Measurements from ENCODE around the gene CLEC14A.

Gene CLEC14A, protein sequence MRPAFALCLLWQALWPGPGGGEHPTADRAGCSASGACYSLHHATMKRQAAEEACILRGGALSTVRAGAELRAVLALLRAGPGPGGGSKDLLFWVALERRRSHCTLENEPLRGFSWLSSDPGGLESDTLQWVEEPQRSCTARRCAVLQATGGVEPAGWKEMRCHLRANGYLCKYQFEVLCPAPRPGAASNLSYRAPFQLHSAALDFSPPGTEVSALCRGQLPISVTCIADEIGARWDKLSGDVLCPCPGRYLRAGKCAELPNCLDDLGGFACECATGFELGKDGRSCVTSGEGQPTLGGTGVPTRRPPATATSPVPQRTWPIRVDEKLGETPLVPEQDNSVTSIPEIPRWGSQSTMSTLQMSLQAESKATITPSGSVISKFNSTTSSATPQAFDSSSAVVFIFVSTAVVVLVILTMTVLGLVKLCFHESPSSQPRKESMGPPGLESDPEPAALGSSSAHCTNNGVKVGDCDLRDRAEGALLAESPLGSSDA

DNA sequence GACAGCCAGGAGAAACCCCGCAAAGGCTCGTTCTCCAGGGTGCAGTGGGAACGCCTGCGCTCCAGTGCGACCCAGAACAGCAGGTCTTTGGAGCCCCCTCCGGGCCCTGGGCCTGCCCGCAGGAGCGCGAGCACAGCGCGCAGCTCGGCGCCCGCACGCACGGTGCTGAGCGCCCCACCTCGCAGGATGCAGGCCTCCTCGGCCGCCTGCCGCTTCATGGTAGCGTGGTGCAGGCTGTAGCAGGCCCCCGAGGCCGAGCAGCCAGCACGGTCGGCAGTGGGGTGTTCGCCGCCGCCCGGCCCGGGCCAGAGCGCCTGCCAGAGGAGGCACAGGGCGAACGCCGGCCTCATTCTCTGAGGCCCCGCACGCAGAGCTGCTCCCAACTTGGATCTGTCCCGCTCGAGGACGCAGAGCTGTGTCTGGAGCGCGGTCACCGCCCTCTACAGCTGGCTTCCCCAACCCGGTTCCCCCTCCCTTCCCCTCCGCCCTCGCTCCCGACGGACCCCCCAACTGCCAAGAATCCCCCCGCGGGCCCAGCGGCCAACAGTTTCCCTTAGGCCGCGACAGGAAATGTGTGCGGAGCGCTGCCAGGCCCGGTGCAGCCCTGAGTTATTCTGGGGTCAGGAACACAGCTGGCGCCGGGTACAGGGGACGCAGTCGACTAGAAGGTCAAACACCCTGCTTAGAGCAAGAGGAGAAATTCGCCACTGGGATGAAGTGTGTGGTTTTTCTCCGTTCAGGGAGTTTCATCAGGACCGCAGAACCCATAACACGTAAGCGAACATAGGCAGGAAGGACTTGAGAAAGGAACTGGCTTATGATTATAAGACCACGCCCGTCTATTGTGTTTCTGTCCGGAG, at the start of gene CLEC14A:
Gene CLEC14A, minus strand, starts transcription at position 421 of the 860 bp plus-strand sequence. Its CDS starts 71 bp downstream, at position 350.
- H3K9ac ChIP-seq = peak within 1 kb of the TSS; percentile 87
- peaks cover 23% of the 10 kb centered on the region for H4K20me1 ChIP-seq
- H3K4me1 ChIP-seq = peaks cover 12% of the 10 kb centered on the region
- no peak for TF ChIP-seq Cebpa-rat (IDR thresholded peaks at IDR 0.05)
- peak within 1 kb of the TSS; percentile 61 for H3K4me2 ChIP-seq
- peak within 1 kb of the TSS; percentile 77 for H3K4me3 ChIP-seq
- H3K9me3 ChIP-seq = peaks cover 12% of the 10 kb centered on the region
- peak within 1 kb of the TSS; percentile 91 for H3K27ac ChIP-seq
- H3K36me3 ChIP-seq = no peaks in the 10 kb centered on the region
- H3K27me3 ChIP-seq = no peaks in the 10 kb centered on the region

GRCh38 chr14:38302966-38303365, 47.1 kb upstream of the CLEC14A start:
- peaks cover 6% of the 10 kb centered on the region; the same call in 1 of the 2 replicates for H3K9me3 ChIP-seq
- H3K4me1 ChIP-seq = no peaks in the 10 kb centered on the region
- no peaks in the 10 kb centered on the region for H3K27me3 ChIP-seq
- TF ChIP-seq Cebpa-rat (IDR thresholded peaks at IDR 0.05) = no peak
- H3K4me3 ChIP-seq = no peak overlapping the region
- H4K20me1 ChIP-seq = no peaks in the 10 kb centered on the region
- no peaks in the 10 kb centered on the region for H3K36me3 ChIP-seq
- H3K9ac ChIP-seq = no peak overlapping the region
- H3K27ac ChIP-seq = no peak overlapping the region
- H3K4me2 ChIP-seq = no peak overlapping the region

DNA sequence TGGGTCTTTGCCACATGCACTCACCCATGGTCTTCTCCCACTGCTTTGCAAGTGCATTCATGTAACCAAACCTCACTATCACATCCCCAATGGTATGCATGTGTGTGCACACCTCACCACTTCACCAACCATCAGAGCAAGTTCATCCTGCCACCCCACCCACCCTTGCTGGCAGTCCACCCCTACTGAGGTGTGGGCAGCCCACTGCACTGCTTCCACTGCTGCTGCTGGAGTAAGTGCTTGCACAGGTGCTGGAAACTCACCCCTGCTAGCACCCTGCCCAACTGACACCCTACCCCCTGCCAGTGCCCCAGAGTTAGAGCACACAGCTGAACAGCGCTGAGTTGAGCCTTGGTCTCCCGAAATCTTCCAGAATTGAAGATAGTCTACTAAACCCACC, 46.1 kb upstream of the CLEC14A start:
- Histone ChIP-seq H4K20me1 (no peaks in the 10 kb centered on the region), H3K27ac (no peak overlapping the region), H3K4me3 (no peak overlapping the region), H3K9me3 (peaks cover 6% of the 10 kb centered on the region; the same call in 1 of the 2 replicates), H3K9ac (no peak overlapping the region), H3K27me3 (no peaks in the 10 kb centered on the region), H3K4me1 (no peaks in the 10 kb centered on the region), H3K36me3 (no peaks in the 10 kb centered on the region), H3K4me2 (no peak overlapping the region)
- TF ChIP-seq Cebpa-rat (IDR thresholded peaks at IDR 0.05) = no peak

- Histone ChIP-seq H3K27ac (no peak overlapping the region), H3K4me3 (no peak overlapping the region), H3K4me2 (no peak overlapping the region), H3K4me1 (no peaks in the 10 kb centered on the region), H3K36me3 (no peaks in the 10 kb centered on the region), H4K20me1 (no peaks in the 10 kb centered on the region), H3K9me3 (peaks cover 6% of the 10 kb centered on the region; the same call in 1 of the 2 replicates), H3K9ac (no peak overlapping the region), H3K27me3 (no peaks in the 10 kb centered on the region)
- no peak for TF ChIP-seq Cebpa-rat (IDR thresholded peaks at IDR 0.05)
Observed at GRCh38 chr14:38297681-38298080, 41.8 kb upstream of the CLEC14A start.

GRCh38 chr14:38291681-38292467, 36.0 kb upstream of the CLEC14A start:
- no peak for TF ChIP-seq Cebpa-rat (IDR thresholded peaks at IDR 0.05)
- no peaks in the 10 kb centered on the region for H4K20me1 ChIP-seq
- no peaks in the 10 kb centered on the region for H3K36me3 ChIP-seq
- no peak overlapping the region for H3K4me2 ChIP-seq
- H3K4me1 ChIP-seq = no peaks in the 10 kb centered on the region
- H3K4me3 ChIP-seq = no peak overlapping the region
- H3K9me3 ChIP-seq = no peaks in the 10 kb centered on the region
- H3K27me3 ChIP-seq = no peaks in the 10 kb centered on the region
- H3K9ac ChIP-seq = no peak overlapping the region
- no peak overlapping the region for H3K27ac ChIP-seq

DNA sequence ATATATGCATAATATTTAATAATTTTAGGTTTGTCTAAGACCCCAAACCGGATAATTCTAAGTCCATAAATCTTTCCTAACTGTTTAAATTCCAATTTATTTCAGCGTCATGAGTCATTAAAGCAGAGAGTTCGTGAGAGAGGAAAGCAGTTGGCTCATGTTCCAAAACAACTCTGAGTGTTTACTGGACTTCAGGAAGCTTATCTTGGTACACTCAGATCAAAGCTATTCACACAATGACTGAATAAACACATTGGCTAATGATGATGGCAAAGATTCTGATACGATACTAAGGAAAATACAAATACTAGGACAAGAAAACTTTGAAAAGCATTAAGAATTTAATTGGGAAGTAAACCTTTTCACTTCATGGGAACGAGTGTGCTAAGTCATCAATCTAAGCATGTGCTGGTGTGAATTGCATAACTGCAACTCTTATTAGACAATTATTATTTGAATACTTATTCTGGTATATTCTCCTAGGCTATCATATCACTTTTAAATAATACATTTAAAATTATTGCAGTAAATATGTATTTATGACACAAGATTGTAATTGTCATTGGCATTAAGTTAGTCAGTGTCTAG, 34.8 kb upstream of the CLEC14A start:
- H3K4me2 ChIP-seq = no peak overlapping the region
- no peak for TF ChIP-seq Cebpa-rat (IDR thresholded peaks at IDR 0.05)

DNA sequence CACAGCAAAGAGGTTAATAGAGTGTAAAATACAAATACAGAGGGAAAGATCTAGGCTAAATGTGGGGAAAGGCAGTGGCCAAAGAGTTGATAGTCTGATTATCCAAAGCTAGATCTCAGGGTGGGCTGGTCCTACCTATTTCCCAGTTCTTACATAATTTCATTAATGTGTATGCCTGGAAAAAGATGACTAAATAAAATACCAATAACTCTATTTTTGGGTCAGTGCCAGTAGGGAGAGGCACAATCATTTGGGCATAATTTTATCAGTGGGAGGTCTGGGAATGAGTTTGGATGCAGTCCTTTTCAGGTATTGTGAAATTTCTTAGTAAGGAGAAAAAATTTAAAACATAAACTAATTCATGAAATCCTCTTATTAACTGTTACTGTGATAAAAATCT, 30.6 kb upstream of the CLEC14A start:
- H3K4me3 ChIP-seq = no peak overlapping the region
- no peaks in the 10 kb centered on the region for H3K36me3 ChIP-seq
- TF ChIP-seq Cebpa-rat (IDR thresholded peaks at IDR 0.05) = no peak
- no peaks in the 10 kb centered on the region for H3K4me1 ChIP-seq
- H3K9ac ChIP-seq = no peak overlapping the region
- no peak overlapping the region for H3K27ac ChIP-seq
- no peak overlapping the region for H3K4me2 ChIP-seq
- H3K9me3 ChIP-seq = no peaks in the 10 kb centered on the region
- no peaks in the 10 kb centered on the region for H4K20me1 ChIP-seq
- no peaks in the 10 kb centered on the region for H3K27me3 ChIP-seq

More for the DNA sequence above, 34.8 kb upstream of the CLEC14A start:
- Histone ChIP-seq H3K9me3 (no peaks in the 10 kb centered on the region), H3K4me1 (no peaks in the 10 kb centered on the region), H3K27ac (no peak overlapping the region), H4K20me1 (no peaks in the 10 kb centered on the region), H3K9ac (no peak overlapping the region), H3K4me3 (no peak overlapping the region), H3K27me3 (no peaks in the 10 kb centered on the region), H3K36me3 (no peaks in the 10 kb centered on the region)

GRCh38 chr14:38285962-38286361, 30.1 kb upstream of the CLEC14A start:
- Histone ChIP-seq H3K27me3 (no peaks in the 10 kb centered on the region), H3K9ac (no peak overlapping the region), H4K20me1 (no peaks in the 10 kb centered on the region), H3K4me1 (no peaks in the 10 kb centered on the region), H3K27ac (no peak overlapping the region), H3K4me3 (no peak overlapping the region), H3K9me3 (no peaks in the 10 kb centered on the region), H3K4me2 (no peak overlapping the region), H3K36me3 (no peaks in the 10 kb centered on the region)
- no peak for TF ChIP-seq Cebpa-rat (IDR thresholded peaks at IDR 0.05)

GRCh38 chr14:38282936-38283335, 27.0 kb upstream of the CLEC14A start:
- TF ChIP-seq Cebpa-rat (IDR thresholded peaks at IDR 0.05) = no peak
- H3K4me2 ChIP-seq = no peak overlapping the region
- H3K27ac ChIP-seq = no peak overlapping the region
- H3K36me3 ChIP-seq = no peaks in the 10 kb centered on the region
- H4K20me1 ChIP-seq = no peaks in the 10 kb centered on the region
- no peak overlapping the region for H3K9ac ChIP-seq
- no peaks in the 10 kb centered on the region for H3K27me3 ChIP-seq
- H3K4me3 ChIP-seq = no peak overlapping the region
- H3K9me3 ChIP-seq = no peaks in the 10 kb centered on the region
- H3K4me1 ChIP-seq = no peaks in the 10 kb centered on the region
